ENCODE results near the gene DUSP18. TPM values are rescaled to one million over a fixed set of nuclear protein-coding genes. Genes with fewer than 3 reads are reported as not detected.
"Not testable (repeated sequence)": the region's sequence is repeated elsewhere in the genome, so short reads cannot be mapped to it uniquely, and the experiment has no call there.

Gene DUSP18
- 10 to 100 TPM in 1 of 4 donors, 1 to 10 TPM in 3; 5.8 to 18.0 (median 8.2) TPM for total RNA-seq

DNA sequence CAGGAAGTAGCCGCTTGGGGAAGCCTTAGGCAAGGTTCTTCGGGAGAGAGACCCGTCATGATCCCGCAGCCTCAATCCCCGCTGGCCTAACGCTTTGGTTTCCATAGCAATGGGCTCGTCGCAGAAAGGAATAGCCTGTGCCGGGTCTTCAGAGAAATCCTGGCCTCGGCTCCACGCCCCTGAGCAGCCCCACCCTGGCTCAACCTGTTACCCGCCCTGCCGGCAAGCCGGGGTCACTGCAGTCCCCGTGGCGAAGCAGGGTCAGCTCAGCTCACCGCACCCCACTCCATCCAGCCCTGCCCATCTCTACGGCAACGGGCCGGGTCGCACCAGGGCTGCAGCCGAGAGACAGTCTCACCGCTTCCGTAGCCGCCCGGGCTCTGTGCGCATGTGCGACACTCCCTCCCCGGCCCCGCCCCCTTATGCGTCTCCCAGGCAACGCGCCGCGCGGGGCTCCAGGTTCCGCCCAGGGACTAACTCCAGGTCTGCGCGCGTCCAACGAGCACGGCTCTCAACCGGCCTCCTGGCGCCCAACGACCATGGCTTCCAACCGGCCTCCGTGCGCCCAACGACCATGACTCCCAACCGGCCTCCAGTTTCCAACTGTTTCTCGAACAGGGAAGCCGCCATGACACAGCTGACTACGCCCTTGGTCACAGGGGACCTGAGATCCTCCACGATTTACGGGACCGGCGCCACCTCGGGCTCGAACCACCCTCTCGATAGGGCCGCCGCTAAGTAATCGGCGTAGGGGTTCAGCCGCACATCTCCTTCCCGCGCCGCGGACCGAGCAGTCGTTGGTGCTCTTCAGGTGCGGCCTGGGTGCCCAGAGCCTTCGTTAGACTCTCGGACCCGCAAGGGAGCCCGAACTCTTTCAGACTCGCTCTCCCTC is at the start of gene DUSP18:
TSS of gene DUSP18 (minus strand) at position 382 of the 892 bp plus-strand sequence. CDS start 3,872 bp downstream, outside the sequence.
- TF ChIP-seq CTCF (IDR thresholded peaks at IDR 0.05): no peak
- peak; percentile 92 for DNase-seq (ENCODE audit: low spot score)
- ATAC-seq (ENCODE audit: low FRiP score): peak; percentile 96

- TF ChIP-seq CTCF (IDR thresholded peaks at IDR 0.05): no peak
- DNase-seq (ENCODE audit: low spot score): no peak
- no peak for ATAC-seq (ENCODE audit: low FRiP score)
Measured at GRCh38 chr22:30714062-30714461, 46.4 kb upstream of the DUSP18 start.

- ATAC-seq (ENCODE audit: low FRiP score): no peak
- DNase-seq (ENCODE audit: low spot score): no peak
- no peak for TF ChIP-seq CTCF (IDR thresholded peaks at IDR 0.05)
Measured at GRCh38 chr22:30712094-30712493, 44.4 kb upstream of the DUSP18 start.

DNA sequence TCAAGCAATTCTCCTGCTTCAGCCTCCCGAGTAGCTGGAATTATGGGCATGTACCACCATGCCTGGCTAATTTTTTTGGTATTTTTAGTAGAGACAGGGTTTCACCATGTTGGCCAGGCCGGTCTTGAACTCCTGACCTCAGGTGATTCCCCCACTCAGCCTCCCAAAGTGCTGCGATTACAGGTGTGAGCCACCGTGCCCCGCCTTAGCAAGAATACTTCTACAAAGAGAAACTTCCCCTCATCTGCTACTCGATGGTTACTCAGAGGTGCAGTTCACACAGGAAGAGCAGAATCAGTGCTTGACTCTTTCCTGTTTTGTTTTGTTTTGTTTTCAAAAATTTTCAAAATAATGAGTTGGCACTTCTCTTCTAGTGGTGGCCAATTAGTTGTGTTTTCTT is 42.3 kb upstream of the DUSP18 start:
- ATAC-seq (ENCODE audit: low FRiP score); DNase-seq (ENCODE audit: low spot score): not testable (repeated sequence)

DNA sequence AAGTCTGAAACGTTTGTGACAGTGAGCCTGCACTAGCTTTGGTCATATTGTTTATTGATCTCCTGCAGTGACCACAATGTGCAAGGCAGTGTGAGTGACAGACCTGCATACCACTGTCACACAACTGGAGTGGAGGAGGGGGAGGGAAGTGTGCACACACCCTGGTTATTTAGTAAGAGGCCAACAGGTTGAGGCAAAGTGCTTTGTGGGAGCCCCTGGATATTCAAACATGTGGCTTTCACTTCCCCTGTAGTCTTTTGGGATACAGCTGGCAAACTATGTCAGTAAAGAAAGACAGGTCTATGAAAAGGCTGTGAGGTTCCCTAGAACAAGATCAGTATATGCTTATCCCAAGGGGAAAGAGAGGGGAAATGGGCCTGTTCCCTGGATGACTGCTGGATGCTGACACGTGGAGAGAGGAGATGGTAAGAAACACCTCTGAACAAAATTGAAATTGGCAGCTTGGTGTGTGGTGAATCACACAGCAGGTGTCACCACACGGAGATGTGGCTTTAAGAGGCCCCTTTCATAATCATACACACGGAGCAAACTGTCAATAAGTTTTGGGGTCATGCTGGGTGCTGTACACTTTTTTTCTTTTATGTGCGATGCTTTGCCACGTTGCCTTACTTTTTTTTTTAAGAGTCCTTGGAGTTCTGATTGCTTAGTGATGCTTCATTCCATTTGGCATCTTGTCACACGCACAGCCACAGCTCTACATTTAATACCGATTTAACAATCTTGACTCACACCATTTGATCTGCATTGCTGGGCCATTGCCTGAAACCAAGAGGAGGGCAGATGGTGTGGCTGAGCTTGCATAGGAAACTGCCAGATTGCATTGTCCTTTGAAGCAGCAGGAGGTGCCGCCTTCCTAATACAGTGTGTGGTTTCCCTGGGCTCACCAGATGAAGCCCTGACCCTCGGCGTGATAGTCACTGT is 38.3 kb upstream of the DUSP18 start:
- no peak for TF ChIP-seq CTCF (IDR thresholded peaks at IDR 0.05)
- DNase-seq (ENCODE audit: low spot score) (no peak), ATAC-seq (ENCODE audit: low FRiP score) (no peak)

GRCh38 chr22:30704978-30705377 is 37.3 kb upstream of the DUSP18 start:
- no peak for ATAC-seq (ENCODE audit: low FRiP score)
- DNase-seq (ENCODE audit: low spot score): no peak

More at GRCh38 chr22:30704978-30705377, 37.3 kb upstream of the DUSP18 start:
- TF ChIP-seq CTCF (IDR thresholded peaks at IDR 0.05): no peak

Measured in omental fat pad (tissue), 4 donors.